ENCODE data around the gene OR4C45.

OR4C45 gene

GRCh38 chr11:50032574-50032973, at the start of gene OR4C45:
Gene OR4C45, plus strand, starts transcription at chr11:50032874.
- TF ChIP-seq GATA3 (IDR thresholded peaks at IDR 0.05; ENCODE audit: low read depth, low read length) (no peak), GATA2 (IDR thresholded peaks at IDR 0.05; ENCODE audit: low read depth, low read length) (no peak)

GRCh38 chr11:49995565-49995964, 37.1 kb upstream of the OR4C45 start:
- no peak for TF ChIP-seq GATA3 (IDR thresholded peaks at IDR 0.05; ENCODE audit: low read depth, low read length)
- no peak for TF ChIP-seq GATA2 (IDR thresholded peaks at IDR 0.05; ENCODE audit: low read depth, low read length)

GRCh38 chr11:50030193-50030592, 2.5 kb upstream of the OR4C45 start:
- TF ChIP-seq GATA2 (IDR thresholded peaks at IDR 0.05; ENCODE audit: low read depth, low read length), result no peak
- TF ChIP-seq GATA3 (IDR thresholded peaks at IDR 0.05; ENCODE audit: low read depth, low read length), result no peak

- no peak for TF ChIP-seq GATA3 (IDR thresholded peaks at IDR 0.05; ENCODE audit: low read depth, low read length)
- TF ChIP-seq GATA2 (IDR thresholded peaks at IDR 0.05; ENCODE audit: low read depth, low read length), result no peak
Observed at GRCh38 chr11:50037251-50037650, 4.6 kb downstream of the OR4C45 start.

- TF ChIP-seq GATA3 (IDR thresholded peaks at IDR 0.05; ENCODE audit: low read depth, low read length) (no peak), GATA2 (IDR thresholded peaks at IDR 0.05; ENCODE audit: low read depth, low read length) (no peak)
Observed at GRCh38 chr11:50044647-50045046, 12.0 kb downstream of the OR4C45 start.

- TF ChIP-seq GATA3 (IDR thresholded peaks at IDR 0.05; ENCODE audit: low read depth, low read length) (no peak), GATA2 (IDR thresholded peaks at IDR 0.05; ENCODE audit: low read depth, low read length) (no peak)
Observed at GRCh38 chr11:50070389-50070788, 37.7 kb downstream of the OR4C45 start.

- TF ChIP-seq GATA3 (IDR thresholded peaks at IDR 0.05; ENCODE audit: low read depth, low read length) (no peak), GATA2 (IDR thresholded peaks at IDR 0.05; ENCODE audit: low read depth, low read length) (no peak)
Observed at GRCh38 chr11:50071584-50072225, 39.0 kb downstream of the OR4C45 start.

GRCh38 chr11:50072226-50073112, 39.8 kb downstream of the OR4C45 start:
- TF ChIP-seq GATA2 (IDR thresholded peaks at IDR 0.05; ENCODE audit: low read depth, low read length), result no peak
- no peak for TF ChIP-seq GATA3 (IDR thresholded peaks at IDR 0.05; ENCODE audit: low read depth, low read length)

- TF ChIP-seq GATA3 (IDR thresholded peaks at IDR 0.05; ENCODE audit: low read depth, low read length) (no peak), GATA2 (IDR thresholded peaks at IDR 0.05; ENCODE audit: low read depth, low read length) (no peak)
Observed at GRCh38 chr11:50073113-50074105, 40.7 kb downstream of the OR4C45 start.

- no peak for TF ChIP-seq GATA3 (IDR thresholded peaks at IDR 0.05; ENCODE audit: low read depth, low read length)
Observed at GRCh38 chr11:50074161-50074560, 41.5 kb downstream of the OR4C45 start.

- TF ChIP-seq GATA3 (IDR thresholded peaks at IDR 0.05; ENCODE audit: low read depth, low read length) (no peak), GATA2 (IDR thresholded peaks at IDR 0.05; ENCODE audit: low read depth, low read length) (no peak)
Observed at GRCh38 chr11:50075856-50076255, 43.2 kb downstream of the OR4C45 start.

GRCh38 chr11:50077526-50077925, 44.9 kb downstream of the OR4C45 start:
- TF ChIP-seq GATA2 (IDR thresholded peaks at IDR 0.05; ENCODE audit: low read depth, low read length) (no peak), GATA3 (IDR thresholded peaks at IDR 0.05; ENCODE audit: low read depth, low read length) (no peak)

GRCh38 chr11:50078001-50078400, 45.3 kb downstream of the OR4C45 start:
- TF ChIP-seq GATA2 (IDR thresholded peaks at IDR 0.05; ENCODE audit: low read depth, low read length) (no peak), GATA3 (IDR thresholded peaks at IDR 0.05; ENCODE audit: low read depth, low read length) (no peak)

- no peak for TF ChIP-seq GATA3 (IDR thresholded peaks at IDR 0.05; ENCODE audit: low read depth, low read length)
- no peak for TF ChIP-seq GATA2 (IDR thresholded peaks at IDR 0.05; ENCODE audit: low read depth, low read length)
Observed at GRCh38 chr11:50080256-50080655, 47.6 kb downstream of the OR4C45 start.

Data from SH-SY5Y (cell line).